ENCODE measurements around the gene SENP1. TPM values are rescaled to one million over a fixed set of nuclear protein-coding genes. Genes with fewer than 3 reads are reported as not detected.

The SENP1 gene
- total RNA-seq, 2 experiments from 2014 or later: 20.3 to 25.7 TPM

DNA sequence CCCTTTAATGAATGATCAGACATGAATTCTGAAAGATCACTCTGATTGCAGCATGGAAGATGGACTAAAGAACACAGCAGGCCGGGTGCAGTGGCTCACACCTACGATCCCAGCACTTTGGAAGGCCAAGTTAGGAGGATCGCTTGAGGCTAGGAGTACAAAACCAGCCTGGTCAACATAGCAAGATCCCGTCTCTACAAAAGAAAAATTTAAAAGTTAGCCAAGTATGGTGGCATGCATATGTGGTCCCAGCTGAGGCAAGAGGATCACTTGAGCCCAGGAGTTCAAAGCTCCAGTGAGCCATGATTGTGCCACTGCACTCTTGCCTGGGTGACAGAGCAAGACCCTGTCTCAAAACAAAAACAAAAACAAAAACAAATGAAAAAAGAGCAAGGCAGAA lies 35.1 kb downstream of the SENP1 start:
- no peak overlapping the region for H3K27ac ChIP-seq (ENCODE audit: low read depth in 1 of 2, low read length in 2 of 2)
- intact Hi-C loops (cut with DNase I, micrococcal nuclease): no loop called here
- Mint-ChIP-seq H3K36me3 (ENCODE audit: low read depth) (peaks cover 83% of the 10 kb centered on the region), H3K4me1 (ENCODE audit: low read depth) (no peaks in the 10 kb centered on the region), H3K4me3 (no peak overlapping the region), H3K27me3 (no peaks in the 10 kb centered on the region), H3K9me3 (no peaks in the 10 kb centered on the region), H3K27ac (no peak overlapping the region)
- no peak for TF ChIP-seq CTCF (IDR thresholded peaks at IDR 0.05)
- ATAC-seq (ENCODE audit: poor library complexity) (no peak), DNase-seq (no peak)
- H3K9me3 ChIP-seq (ENCODE audit: control insufficient read depth in 1 of 2, insufficient read depth in 1 of 2, low read length in 2 of 2): no peaks in the 10 kb centered on the region
- no peak overlapping the region for H3K4me3 ChIP-seq (ENCODE audit: low read length)
- no peaks in the 10 kb centered on the region for H3K27me3 ChIP-seq (ENCODE audit: control insufficient read depth in 1 of 2, insufficient read depth in 2 of 2, low read length in 2 of 2)
- no peaks in the 10 kb centered on the region for H3K4me1 ChIP-seq (ENCODE audit: insufficient read depth, low read length)
- peaks cover 66% of the 10 kb centered on the region for H3K36me3 ChIP-seq (ENCODE audit: insufficient read depth, low read length)
- ChIA-PET POLR2A (interaction anchor here (0.7 kb wide), 1 partner anchor 179 kb away, joined by 5 read pairs; no protein-coding TSS in a partner anchor), CTCF (no interaction called here)

DNA sequence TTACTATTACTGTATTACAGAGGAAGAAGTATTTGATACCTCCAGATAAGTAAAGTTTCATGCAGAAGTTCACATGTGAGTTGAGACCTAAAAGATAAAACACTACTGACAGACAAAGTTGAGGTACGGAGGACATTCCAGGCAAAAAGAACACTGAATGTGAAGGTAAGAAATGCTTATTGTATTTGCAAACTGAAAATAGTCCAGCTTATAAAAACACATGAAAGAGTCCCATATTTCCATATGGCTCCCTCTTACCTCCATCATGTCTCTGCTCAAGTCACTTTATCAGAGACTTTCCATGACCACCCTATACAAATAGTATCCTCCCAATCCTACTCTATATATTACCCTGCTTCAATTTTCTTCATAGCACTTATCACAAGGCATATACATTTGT lies 35.8 kb downstream of the SENP1 start:
- TF ChIP-seq CTCF (IDR thresholded peaks at IDR 0.05): no peak
- Histone ChIP-seq H3K27me3 (ENCODE audit: control insufficient read depth in 1 of 2, insufficient read depth in 2 of 2, low read length in 2 of 2) (no peaks in the 10 kb centered on the region), H3K27ac (ENCODE audit: low read depth in 1 of 2, low read length in 2 of 2) (no peak overlapping the region), H3K36me3 (ENCODE audit: insufficient read depth, low read length) (peaks cover 72% of the 10 kb centered on the region), H3K9me3 (ENCODE audit: control insufficient read depth in 1 of 2, insufficient read depth in 1 of 2, low read length in 2 of 2) (no peaks in the 10 kb centered on the region), H3K4me1 (ENCODE audit: insufficient read depth, low read length) (no peaks in the 10 kb centered on the region), H3K4me3 (ENCODE audit: low read length) (no peak overlapping the region)
- no peaks in the 10 kb centered on the region for H3K4me1 Mint-ChIP-seq (ENCODE audit: low read depth)
- H3K9me3 Mint-ChIP-seq: no peaks in the 10 kb centered on the region
- H3K27ac Mint-ChIP-seq: no peak overlapping the region
- ATAC-seq (ENCODE audit: poor library complexity) (no peak), DNase-seq (no peak)
- POLR2A ChIA-PET: no interaction called here
- CTCF ChIA-PET: no interaction called here
- H3K36me3 Mint-ChIP-seq (ENCODE audit: low read depth): peaks cover 84% of the 10 kb centered on the region
- intact Hi-C loops (cut with DNase I, micrococcal nuclease): no loop called here
- H3K27me3 Mint-ChIP-seq: no peaks in the 10 kb centered on the region
- H3K4me3 Mint-ChIP-seq: no peak overlapping the region

- H3K27me3 Mint-ChIP-seq: no peaks in the 10 kb centered on the region
- H3K4me1 Mint-ChIP-seq (ENCODE audit: low read depth): no peaks in the 10 kb centered on the region
- H3K36me3 Mint-ChIP-seq (ENCODE audit: low read depth): peaks cover 84% of the 10 kb centered on the region
- DNase-seq (no peak), ATAC-seq (ENCODE audit: poor library complexity) (no peak)
- H3K9me3 Mint-ChIP-seq: no peaks in the 10 kb centered on the region
- Histone ChIP-seq H3K4me3 (ENCODE audit: low read length) (no peak overlapping the region), H3K27me3 (ENCODE audit: control insufficient read depth in 1 of 2, insufficient read depth in 2 of 2, low read length in 2 of 2) (no peaks in the 10 kb centered on the region), H3K4me1 (ENCODE audit: insufficient read depth, low read length) (no peaks in the 10 kb centered on the region), H3K36me3 (ENCODE audit: insufficient read depth, low read length) (peaks cover 71% of the 10 kb centered on the region), H3K27ac (ENCODE audit: low read depth in 1 of 2, low read length in 2 of 2) (no peak overlapping the region), H3K9me3 (ENCODE audit: control insufficient read depth in 1 of 2, insufficient read depth in 1 of 2, low read length in 2 of 2) (no peaks in the 10 kb centered on the region)
- no peak overlapping the region for H3K4me3 Mint-ChIP-seq
- ChIA-PET POLR2A (no interaction called here), CTCF (interaction anchor here (0.6 kb wide), 1 partner anchor 22 kb away, joined by 4 read pairs; no protein-coding TSS in a partner anchor)
- H3K27ac Mint-ChIP-seq: no peak overlapping the region
- intact Hi-C loops (cut with DNase I, micrococcal nuclease): no loop called here
- no peak for TF ChIP-seq CTCF (IDR thresholded peaks at IDR 0.05)
These were observed 36.6 kb downstream of the SENP1 start for GRCh38 chr12:48069241-48069640.
